Stimulated activated CD8-positive, alpha-beta memory T cell treated with anti-CD3 and anti-CD28 coated beads, Interleukin-15, amount 100 ng/mL, for 1 hour (primary cell): Measurements from ENCODE around the gene MRPL16.
"Not testable (repeated sequence)": the region's sequence is repeated elsewhere in the genome, so short reads cannot be mapped to it uniquely, and the experiment has no call there.

ENCODE experiments used
- DNase-seq: peaks from one replicate; pipeline ENCODE4 v3.0.0-alpha.2; 2020; ENCODE audit warnings: low read depth

MRPL16 gene

GRCh38 chr11:59812220-59812619 is 1.6 kb upstream of the MRPL16 start:
- no peak for DNase-seq

- DNase-seq: no peak
These were observed 307 bp upstream of the MRPL16 start for GRCh38 chr11:59810911-59811259.

DNA sequence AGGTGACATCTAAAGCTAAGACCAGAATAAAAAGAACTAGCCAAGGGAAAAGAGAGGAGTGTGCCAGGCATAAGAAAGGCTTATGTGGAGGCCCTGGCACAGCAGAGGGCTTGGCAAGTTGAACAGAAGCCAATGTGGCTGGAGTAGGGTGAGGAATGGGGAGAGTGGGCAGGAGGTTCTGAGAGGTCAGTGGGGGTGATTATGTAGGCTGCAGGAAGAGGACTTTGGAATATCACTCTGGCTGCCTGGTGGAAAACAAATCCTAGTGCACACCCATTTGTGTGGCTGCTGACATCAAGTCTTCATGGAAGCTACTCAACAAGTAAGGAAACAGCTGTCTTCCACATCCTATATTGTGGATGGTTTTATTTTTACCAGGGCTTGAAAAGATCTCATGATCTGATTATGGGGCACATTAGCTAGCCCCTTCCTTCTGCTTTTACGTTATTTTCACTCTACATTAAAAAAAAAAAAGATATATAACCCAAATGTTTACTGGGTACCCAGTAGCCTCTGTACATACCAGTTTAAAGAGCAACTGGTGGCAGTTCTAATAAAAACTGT is 3.4 kb downstream of the MRPL16 start:
- no peak for DNase-seq

DNA sequence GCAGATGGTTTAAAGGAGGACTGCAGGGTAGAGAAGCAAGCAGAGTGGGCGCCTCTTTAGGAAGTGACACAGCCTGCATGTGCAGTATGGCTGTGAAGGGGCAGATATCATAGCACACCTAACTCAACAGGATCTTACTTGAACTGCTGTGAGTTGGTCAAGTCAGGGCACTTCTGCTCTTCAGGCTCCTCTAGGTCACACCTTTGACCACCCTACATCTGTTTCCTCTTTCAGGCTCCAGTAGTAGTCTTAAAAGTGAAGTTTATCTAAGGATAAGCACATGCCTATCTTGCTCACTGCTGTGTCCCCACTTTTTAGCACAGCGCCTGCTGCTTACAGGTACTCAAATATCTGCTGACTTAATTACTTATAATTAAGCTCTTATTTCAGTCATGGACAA is 6.5 kb downstream of the MRPL16 start:
- DNase-seq: no peak

GRCh38 chr11:59802639-59803176 is 7.9 kb downstream of the MRPL16 start:
- peak; percentile 15 for DNase-seq

- DNase-seq: no peak
These were observed 8.5 kb downstream of the MRPL16 start for GRCh38 chr11:59801981-59802638.

GRCh38 chr11:59801160-59801706 is 9.3 kb downstream of the MRPL16 start:
- no peak for DNase-seq

DNA sequence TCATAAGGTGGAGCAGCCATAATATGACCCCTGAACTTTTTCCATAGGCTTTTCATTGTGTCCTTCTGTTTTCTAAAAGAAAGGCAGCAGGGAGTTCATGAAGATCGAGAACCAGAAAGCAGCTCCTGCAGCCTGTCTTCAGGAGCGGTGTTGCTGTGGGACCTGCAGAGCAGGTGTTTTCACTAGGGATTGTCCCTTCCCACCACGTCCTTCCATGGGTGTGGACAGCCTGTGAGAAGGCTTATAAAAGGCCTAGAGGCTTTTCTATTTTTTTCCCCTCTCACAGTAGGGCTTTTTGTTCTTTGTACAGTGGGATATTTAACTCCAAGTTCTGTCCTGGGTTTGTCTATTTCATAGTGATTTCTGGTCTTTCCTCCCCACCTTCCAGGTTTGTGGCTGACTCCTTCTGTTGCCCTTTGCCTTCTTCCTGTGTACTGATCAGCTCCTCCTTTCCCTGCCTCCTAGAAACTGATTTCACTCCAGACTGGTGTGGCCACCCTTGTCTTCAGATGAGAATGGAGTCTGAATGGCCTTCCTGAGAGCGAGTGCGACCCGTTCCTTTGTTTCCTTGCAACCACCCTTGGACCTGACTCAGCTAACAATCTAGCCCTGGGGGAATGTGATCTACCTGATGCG is 10.1 kb downstream of the MRPL16 start:
- no peak for DNase-seq

DNA sequence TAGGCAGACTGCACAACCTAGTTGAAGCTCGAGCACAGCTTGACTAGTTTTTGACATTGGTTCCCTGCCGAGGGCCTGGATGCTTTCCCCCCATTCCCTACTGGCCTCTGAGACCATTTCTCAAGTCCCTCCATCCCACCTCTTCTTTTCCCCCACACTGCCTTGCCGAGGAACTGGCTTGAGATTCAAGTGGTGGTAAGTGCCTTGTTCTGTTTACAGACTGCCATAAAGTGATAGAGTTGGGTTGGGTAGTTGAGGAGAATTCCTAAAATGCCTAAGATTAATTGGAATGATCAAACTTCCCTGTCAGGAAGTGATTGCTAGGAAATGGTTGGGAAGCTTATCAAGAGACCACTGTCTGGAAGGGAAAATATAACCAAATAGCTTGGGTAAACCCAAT is 16.2 kb downstream of the MRPL16 start:
- no peak for DNase-seq

DNA sequence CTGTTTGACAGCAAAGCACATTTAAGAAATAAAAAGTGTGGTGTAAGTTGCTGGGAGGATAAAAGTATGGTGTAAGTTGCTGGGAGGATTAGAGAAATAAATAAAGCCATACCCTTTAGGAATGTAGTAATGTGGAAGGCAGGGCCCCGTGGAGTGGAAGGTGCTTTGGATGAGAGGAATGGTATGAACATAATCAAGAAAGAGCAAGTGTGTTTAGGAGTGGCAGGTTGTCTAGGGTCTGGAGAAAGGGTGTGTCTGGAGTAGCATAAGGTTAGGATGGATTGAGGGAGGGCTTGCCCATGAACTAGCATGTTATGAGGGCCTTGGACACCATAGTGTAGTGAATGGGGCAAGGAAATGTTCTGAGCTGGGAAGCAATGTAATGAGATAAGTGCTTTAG is 18.1 kb downstream of the MRPL16 start:
- DNase-seq: no peak

DNA sequence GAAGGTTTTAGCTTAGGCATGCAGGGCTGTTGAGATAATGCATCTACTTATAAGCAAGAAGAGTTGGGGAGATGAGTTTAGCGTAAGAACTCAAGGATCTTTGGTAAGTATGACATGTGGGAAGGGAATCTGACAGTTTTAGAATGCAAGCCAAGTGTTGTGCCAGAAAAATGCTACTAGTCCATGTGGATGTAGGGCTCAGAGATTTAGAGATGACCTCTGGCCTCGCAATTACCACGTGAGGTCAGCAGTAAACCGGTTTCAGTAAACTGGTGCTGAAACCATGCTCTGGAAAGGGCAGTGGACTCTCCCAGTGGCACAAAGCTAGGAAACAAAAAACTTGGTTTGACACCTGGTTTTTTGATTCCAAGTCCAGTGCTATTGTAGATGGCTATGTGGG is 18.9 kb downstream of the MRPL16 start:
- DNase-seq: no peak

DNA sequence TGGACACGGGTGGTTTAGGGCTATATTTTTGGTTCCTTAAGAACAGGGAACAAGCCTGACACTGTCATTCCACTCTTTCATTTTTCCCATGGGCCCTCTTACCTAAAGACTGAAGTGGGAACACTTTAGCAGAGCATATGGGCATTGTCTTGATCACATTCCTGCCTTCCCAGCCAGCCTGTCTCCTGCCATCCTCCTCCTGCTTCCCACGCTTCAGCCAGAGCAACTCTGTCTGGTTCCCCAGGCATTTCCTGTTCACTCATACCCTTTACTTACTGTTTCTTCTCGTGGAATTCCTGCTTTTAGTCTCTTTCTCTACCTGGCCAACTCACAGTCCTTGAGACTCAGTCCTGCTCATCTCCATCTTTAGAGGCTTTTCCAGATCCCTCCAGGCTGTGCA is 22.8 kb downstream of the MRPL16 start:
- DNase-seq: no peak

GRCh38 chr11:59787255-59787588 is 23.4 kb downstream of the MRPL16 start:
- DNase-seq: no peak

GRCh38 chr11:59785818-59786217 is 24.8 kb downstream of the MRPL16 start:
- no peak for DNase-seq

DNA sequence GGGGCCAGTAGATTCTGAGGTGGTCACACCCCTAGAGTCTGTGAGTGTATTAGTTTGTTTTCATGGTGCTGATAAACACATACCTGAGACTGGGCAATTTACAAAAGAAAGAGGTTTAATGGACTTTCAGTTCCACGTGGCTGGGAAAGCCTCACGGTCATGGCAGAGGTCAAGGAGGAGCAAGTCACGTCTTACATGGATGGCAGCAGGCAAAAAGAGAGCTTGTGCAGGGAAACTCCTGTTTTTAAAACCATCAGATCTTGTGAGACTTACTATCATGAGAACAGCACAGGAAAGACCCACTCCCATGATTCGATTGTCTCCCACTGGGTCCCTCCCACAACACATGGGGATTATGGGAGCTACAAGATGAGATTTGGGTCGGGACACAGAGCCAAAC is 26.1 kb downstream of the MRPL16 start:
- not testable (repeated sequence) for DNase-seq

- no peak for DNase-seq
These were observed 26.9 kb downstream of the MRPL16 start for GRCh38 chr11:59783632-59784090.

DNA sequence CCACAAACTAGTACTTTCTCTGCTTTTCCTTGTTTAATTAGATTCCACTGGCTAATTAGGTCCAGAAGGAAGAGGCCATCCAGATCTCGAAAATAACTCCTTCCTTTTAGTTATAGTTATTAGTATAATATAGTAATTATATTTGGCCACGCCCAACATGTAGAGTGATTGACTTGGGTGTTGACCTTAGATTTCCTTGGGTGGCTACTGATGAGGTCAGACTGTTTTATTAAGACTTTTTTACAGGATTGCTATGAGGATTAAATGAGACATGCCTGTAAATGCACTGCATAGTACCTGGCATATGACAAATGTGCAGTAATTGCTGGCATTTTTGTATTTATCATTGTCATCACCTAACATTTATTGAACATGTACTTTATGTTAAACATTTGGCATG is 28.5 kb downstream of the MRPL16 start:
- DNase-seq: no peak

- DNase-seq: no peak
These were observed 31.1 kb downstream of the MRPL16 start for GRCh38 chr11:59779487-59779886.

DNA sequence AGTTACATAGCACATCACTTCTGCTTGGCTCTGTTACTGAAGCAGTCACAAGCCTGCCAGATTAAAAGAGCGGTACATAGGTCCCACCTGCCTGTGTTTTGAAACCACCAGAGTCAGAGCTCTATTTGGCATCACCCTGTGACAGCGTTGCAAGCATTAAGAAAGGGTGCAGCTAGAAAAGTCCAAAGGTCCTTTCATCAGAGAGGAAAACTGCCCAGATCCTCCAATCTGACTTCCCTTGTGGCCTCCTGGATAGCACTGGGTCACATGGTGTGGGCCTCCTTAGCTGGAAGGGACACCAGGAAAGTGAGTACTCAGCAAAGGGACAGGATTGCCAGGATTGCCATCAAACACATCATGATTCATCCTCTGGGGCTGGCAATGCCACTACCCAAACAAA is 32.5 kb downstream of the MRPL16 start:
- DNase-seq: no peak

DNA sequence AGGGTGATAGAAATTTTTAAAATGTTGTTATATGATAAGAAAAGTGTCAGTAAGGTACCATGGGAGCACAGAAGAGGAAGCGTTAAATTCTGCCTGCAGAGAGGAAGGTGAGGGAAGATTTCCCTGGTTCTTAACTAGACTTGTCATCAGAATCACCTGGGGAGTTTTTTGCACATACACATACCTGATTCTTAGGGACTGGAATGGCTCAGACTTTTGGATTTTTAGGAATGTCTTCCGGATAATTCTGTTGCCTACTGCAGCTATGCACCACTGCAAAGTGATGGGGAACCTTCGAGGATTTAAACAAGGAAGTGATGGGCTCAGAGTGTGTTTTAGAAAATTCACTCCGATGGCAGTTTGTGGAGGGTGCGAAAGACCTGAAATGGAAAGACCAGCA is 33.5 kb downstream of the MRPL16 start:
- no peak for DNase-seq

GRCh38 chr11:59776210-59777066 is 34.1 kb downstream of the MRPL16 start:
- no peak for DNase-seq

- DNase-seq: no peak
These were observed 37.5 kb downstream of the MRPL16 start for GRCh38 chr11:59773083-59773440.
